Measurements from ENCODE around the gene MMD. TPM values are rescaled to one million over a fixed set of nuclear protein-coding genes. Genes with fewer than 3 reads are reported as not detected.
"Not testable (repeated sequence)": the region's sequence is repeated elsewhere in the genome, so short reads cannot be mapped to it uniquely, and the experiment has no call there.

The MMD gene, protein sequence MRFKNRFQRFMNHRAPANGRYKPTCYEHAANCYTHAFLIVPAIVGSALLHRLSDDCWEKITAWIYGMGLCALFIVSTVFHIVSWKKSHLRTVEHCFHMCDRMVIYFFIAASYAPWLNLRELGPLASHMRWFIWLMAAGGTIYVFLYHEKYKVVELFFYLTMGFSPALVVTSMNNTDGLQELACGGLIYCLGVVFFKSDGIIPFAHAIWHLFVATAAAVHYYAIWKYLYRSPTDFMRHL
- 10 to 100 TPM in 2 of 3 donors, 1 to 10 TPM in 1; 4.0 to 87.5 (median 59.2) TPM for polyA plus RNA-seq

- H3K27ac ChIP-seq (ENCODE audit: low read depth, low read length) = no peak within 1 kb of the TSS
Observed at GRCh38 chr17:55421179-55421934, at the start of gene MMD. MMD (minus strand) TSS chr17:55421835; CDS start chr17:55421695, 140 bp downstream.

GRCh38 chr17:55466671-55467070, 45.0 kb upstream of the MMD start:
- no peak overlapping the region for H3K27ac ChIP-seq (ENCODE audit: low read depth, low read length)
- 50 to 57% (median 55%) methylated on average over 7 of the region's 7 CpGs for WGBS, 3 donors

More at GRCh38 chr17:55421179-55421934, at the start of gene MMD:
- WGBS, 3 donors = 0 to 1% (median 1%) methylated on average over 48 to 62 of the region's 62 CpGs

- H3K27ac ChIP-seq (ENCODE audit: low read depth, low read length) = not testable (repeated sequence)
- 74 to 84% (median 76%) methylated on average over 4 of the region's 4 CpGs for WGBS, 3 donors
Observed at GRCh38 chr17:55465771-55466170, 44.1 kb upstream of the MMD start.

DNA sequence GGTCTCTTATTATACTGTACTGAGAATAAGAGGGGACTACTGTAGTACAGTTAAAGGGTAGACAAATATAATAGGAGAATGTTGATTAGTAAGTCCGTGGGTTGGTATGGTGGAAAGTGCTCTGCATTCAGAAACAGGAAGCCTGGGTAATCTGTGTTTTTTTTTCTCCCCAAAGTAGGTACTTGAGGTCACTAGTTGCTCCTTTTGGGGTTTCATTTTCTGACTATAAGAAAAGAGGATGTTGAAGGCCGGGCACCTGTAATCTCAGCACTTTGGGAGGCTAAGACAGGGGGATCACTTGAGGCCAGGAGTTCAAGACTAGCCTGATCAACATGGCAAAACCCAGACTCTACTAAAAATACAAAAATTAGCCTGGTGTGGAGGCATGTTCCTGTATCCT, 42.0 kb upstream of the MMD start:
- H3K27ac ChIP-seq (ENCODE audit: low read depth, low read length) = no peak overlapping the region
- WGBS, 3 donors = 53 to 62% (median 61%) methylated on average over 2 of the region's 2 CpGs

- H3K27ac ChIP-seq (ENCODE audit: low read depth, low read length) = no peak overlapping the region
Observed at GRCh38 chr17:55462711-55463110, 41.1 kb upstream of the MMD start.

DNA sequence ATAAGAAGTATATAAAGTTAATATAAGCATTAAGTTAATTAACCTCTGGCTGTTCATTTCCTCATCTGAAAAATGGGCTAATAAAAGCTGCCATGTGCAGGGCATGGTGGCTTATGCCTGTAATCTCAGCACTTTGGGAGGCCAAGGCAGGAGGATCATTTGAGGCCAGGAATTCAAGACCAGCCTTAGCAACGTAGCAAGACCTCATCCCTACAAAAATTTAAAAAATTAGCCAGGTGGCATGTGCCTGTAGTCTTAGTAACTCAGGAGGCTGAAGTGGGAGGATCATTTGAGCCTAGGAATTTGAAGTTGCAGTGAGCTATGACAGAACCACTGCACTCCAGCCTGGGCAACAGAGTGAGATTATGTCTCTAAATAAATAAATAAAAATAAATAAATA, 40.6 kb upstream of the MMD start:
- H3K27ac ChIP-seq (ENCODE audit: low read depth, low read length) = no peak overlapping the region
- 81 to 93% (median 88%) methylated on average over 1 of the region's 1 CpG for WGBS, 3 donors

GRCh38 chr17:55458978-55459377, 37.3 kb upstream of the MMD start:
- no peak overlapping the region for H3K27ac ChIP-seq (ENCODE audit: low read depth, low read length)
- WGBS, 3 donors = 65 to 79% (median 77%) methylated on average over 7 of the region's 7 CpGs

GRCh38 chr17:55458287-55458900, 36.8 kb upstream of the MMD start:
- 79 to 83% (median 81%) methylated on average over 22 of the region's 22 CpGs for WGBS, 3 donors
- no peak overlapping the region for H3K27ac ChIP-seq (ENCODE audit: low read depth, low read length)

DNA sequence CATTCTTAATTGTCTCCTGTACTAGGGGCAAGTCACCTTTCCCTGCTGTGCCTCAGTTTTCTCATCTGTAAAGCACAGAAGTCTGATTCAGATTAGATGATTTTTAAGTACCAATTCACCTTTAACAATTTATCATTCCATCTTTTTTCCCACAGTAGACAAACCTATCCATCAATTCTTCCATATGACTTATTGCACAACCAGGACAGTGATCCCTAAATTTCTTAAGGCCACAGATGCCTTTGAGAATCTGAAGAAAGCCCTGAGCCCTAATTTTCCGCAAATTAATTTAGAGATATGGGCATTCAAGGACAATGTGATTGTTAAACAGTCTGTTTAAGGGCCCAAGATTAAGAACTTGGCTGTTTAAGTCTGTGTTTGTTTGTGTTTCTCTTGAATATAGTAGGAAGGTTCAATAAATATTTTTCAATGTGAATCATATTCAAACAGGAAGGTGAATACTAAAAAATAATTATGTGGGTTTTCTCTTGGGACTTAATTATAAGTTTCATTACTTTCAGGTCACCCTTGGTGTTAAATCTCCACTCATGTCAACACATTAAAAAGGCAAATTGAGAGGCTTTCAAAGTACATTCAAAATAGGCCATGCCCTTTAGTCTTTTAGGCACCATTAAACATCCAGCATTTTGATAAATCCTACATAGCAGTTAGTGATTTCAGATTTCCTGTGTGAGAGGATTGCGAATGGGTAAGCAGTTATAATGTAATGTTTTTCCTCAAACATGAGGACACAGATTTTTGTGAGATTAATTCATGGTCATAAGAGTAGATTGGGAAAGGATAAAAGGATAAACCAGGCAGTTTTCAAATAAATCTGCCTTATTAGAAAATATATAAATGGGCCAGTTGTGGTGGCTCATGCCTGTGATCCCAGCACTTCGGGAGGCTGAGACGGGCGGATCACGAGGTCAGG, 34.9 kb upstream of the MMD start:
- 83 to 90% (median 86%) methylated on average over 6 of the region's 6 CpGs for WGBS, 3 donors
- H3K27ac ChIP-seq (ENCODE audit: low read depth, low read length) = no peak overlapping the region

DNA sequence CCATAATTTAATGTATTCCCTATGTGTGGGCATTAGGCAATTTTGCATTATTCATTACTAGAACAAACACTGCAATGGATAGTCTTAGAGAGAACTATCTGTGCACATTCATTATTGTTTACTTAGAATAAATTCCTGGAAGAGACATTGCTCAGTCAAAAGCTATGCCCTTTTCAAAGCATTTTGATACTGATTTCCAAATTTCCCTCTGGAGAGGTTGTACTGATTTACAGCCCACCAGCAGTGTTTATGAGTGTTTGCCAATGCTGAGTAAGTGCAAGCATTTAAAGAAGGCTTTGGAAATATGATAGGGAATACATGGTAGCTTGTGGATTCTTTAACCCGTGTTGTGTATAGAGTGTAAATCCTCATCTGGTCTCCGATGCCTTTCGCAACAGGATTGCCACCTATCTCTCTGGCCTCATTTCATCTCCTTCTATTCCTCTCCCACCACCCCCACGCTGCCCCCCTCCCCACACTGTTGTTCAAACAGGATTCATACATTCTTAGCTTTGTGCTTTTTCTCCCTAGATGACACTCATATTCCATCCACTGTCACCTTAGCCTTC, 33.4 kb upstream of the MMD start:
- 63 to 75% (median 75%) methylated on average over 4 of the region's 4 CpGs for WGBS, 3 donors
- H3K27ac ChIP-seq (ENCODE audit: low read depth, low read length) = no peak overlapping the region

DNA sequence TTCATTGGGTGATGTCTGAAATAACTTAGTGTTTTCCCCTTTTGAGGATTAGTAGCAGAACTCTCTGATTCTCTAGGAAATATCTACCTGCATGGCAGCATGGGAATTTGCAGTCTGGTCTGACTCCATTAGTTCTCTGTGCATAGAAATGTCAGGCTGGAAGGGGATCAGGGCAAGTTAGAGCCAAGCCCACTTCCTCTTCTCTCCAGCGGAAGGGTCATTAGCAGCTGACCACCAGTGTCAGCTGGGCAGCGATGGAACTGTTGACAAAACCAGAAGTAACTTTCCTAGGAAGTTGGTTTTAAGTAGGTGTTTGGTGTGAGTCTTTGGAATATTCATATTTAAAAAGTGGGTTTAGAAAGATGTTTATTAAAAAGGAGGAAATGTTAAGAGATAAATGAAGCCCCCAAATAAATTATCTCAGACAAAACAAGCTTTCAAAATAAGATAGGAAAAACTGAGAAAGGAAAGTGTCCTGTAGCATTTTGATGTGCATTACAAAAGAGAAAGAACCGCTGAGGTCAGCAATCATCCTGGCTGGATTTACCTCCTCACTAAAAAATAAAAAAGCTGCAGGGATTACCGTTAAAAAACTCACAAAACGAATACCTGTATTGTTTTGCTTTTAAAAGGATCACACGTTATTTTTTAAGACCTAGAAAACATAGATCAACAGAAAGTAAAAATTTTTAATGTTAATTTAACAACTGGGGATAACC, 32.4 kb upstream of the MMD start:
- 40 to 49% (median 47%) methylated on average over 6 of the region's 6 CpGs for WGBS, 3 donors

GRCh38 chr17:55452139-55452790, 30.6 kb upstream of the MMD start:
- H3K27ac ChIP-seq (ENCODE audit: low read depth, low read length) = no peak overlapping the region
- 42 to 50% (median 50%) methylated on average over 5 of the region's 5 CpGs for WGBS, 3 donors

More for the DNA sequence above, 32.4 kb upstream of the MMD start:
- H3K27ac ChIP-seq (ENCODE audit: low read depth, low read length) = no peak overlapping the region

DNA sequence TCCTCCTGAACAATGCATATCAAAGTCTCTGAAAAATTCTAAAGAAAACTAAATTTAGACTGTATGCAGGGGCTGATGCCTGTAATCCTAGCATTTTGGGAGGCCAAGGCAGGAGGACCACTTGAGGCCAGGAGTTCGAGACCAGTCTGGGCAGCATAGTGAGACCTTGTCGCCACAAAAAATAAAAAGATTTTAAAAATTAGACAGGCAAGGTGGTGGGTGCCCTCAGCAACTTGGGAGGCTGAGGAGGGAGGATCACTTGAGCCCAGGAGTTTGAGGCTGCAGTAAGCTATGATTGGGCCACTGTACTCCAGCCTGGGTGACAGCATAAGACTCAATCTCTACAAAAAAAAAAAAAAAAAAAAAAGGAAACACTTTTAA, 30.1 kb upstream of the MMD start:
- H3K27ac ChIP-seq (ENCODE audit: low read depth, low read length) = no peak overlapping the region
- WGBS, 3 donors = 90 to 96% (median 94%) methylated on average over 2 of the region's 2 CpGs

DNA sequence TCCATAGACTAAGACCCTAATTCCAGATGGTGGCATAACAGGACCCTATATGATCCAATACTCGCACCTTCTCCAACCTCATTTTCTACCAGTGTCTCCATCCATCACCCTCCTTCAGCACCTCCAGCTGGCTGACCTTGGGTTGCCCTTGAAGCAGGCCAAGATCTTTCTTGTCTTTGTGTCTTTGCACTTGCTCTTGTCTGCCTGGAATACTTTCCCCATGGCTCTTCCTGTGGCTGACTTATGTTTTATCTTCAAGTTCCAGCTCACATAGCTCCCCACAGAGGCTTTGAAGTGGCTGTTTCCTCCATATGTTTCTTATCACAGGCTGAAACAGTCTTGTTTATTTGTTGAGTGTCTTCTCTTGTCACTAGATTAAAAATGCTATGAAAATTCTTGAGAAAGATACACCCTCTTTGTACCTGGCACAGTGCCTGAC, 29.6 kb upstream of the MMD start:
- H3K27ac ChIP-seq (ENCODE audit: low read depth, low read length) = no peak overlapping the region
- 68 to 94% (median 86%) methylated on average over 1 of the region's 1 CpG for WGBS, 3 donors

DNA sequence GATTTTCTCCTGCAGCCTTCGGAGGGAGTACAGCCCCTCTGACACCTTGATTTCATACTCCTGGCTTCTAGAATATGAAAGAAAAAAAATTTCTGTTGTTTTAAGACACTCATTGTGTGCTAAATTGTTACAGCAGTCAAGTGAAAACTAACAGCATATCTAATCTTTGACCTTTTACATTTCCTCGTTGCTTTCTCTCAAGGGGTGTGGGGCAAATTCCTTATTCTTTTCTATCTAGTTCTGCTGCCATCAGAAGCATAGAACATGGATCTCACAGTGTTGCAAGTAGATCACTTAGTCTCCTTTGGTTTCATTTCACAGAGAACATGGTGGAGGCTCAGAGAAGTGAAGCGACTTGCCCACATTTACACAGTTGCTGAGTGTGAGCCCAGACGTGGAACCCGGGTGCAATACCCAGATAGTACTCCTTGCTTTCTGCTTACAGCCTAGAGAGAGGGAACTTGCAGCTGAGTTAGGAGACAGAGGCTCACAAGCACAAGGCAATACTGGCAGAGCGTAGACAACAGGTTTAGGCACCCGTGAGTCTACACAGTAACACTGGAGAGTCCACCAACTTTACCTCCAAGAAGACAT, 28.7 kb upstream of the MMD start:
- no peak overlapping the region for H3K27ac ChIP-seq (ENCODE audit: low read depth, low read length)
- 77 to 88% (median 86%) methylated on average over 7 of the region's 7 CpGs for WGBS, 3 donors

- 47 to 63% (median 50%) methylated on average over 4 of the region's 4 CpGs for WGBS, 3 donors
- H3K27ac ChIP-seq (ENCODE audit: low read depth, low read length) = no peak overlapping the region
Observed at GRCh38 chr17:55448681-55449080, 27.0 kb upstream of the MMD start.

Data from adipose tissue (tissue), 3 donors.